HFF-Myc (cell line): ENCODE results near the gene TMCC3.

ENCODE experiments used
- DNase-seq: peaks from one replicate; pipeline ENCODE4 v3.0.0-alpha.2; 2011; ENCODE audit warnings: low read depth; ENCODE audit errors: extremely low read depth
- H3K4me3 ChIP-seq: replicated peaks from 2 replicates; pipeline ENCODE4 v1.5.1; 2011; ENCODE audit warnings: low read depth, mild to moderate bottlenecking, control low read depth, low read length
- CTCF ChIP-seq: IDR thresholded peaks from 2 replicates; pipeline ENCODE4 v1.5.1; 2012; ENCODE audit warnings: mild to moderate bottlenecking, low read depth, low read length, control low read depth; ENCODE audit errors: missing control alignments

TMCC3 gene

GRCh38 chr12:94587266-94588241 is 62.8 kb downstream of the TMCC3 start:
- DNase-seq: no peak
- no peak overlapping the region for H3K4me3 ChIP-seq
- no peak for TF ChIP-seq CTCF

GRCh38 chr12:94586589-94587259 is 63.6 kb downstream of the TMCC3 start:
- H3K4me3 ChIP-seq: no peak overlapping the region
- no peak for TF ChIP-seq CTCF

GRCh38 chr12:94585626-94586025 is 64.7 kb downstream of the TMCC3 start:
- DNase-seq: no peak
- no peak overlapping the region for H3K4me3 ChIP-seq
- no peak for TF ChIP-seq CTCF

More at GRCh38 chr12:94586589-94587259, 63.6 kb downstream of the TMCC3 start:
- DNase-seq: no peak

GRCh38 chr12:94584377-94584776 is 66.0 kb downstream of the TMCC3 start:
- TF ChIP-seq CTCF: no peak
- no peak for DNase-seq
- H3K4me3 ChIP-seq: no peak overlapping the region

- DNase-seq: no peak
- no peak for TF ChIP-seq CTCF
- H3K4me3 ChIP-seq: no peak overlapping the region
Observed at GRCh38 chr12:94582591-94582990, 67.8 kb downstream of the TMCC3 start.

GRCh38 chr12:94575645-94576403 is 74.5 kb downstream of the TMCC3 start:
- DNase-seq: no peak
- no peak overlapping the region for H3K4me3 ChIP-seq
- TF ChIP-seq CTCF: no peak
